Neural cell (in vitro differentiated cells): Measurements from ENCODE around the gene GAS7.

Source experiments
- CTCF ChIP-seq: fragments of 450-650 bp; IDR thresholded peaks from 2 replicates; pipeline ENCODE4 v1.5.1; 2014; ENCODE audit warnings: antibody characterized with exemption, mild to moderate bottlenecking, moderate library complexity; ENCODE audit not compliant: poor library complexity, severe bottlenecking
- TAF1 ChIP-seq: IDR thresholded peaks from 2 replicates; pipeline ENCODE4 v1.6.1; 2012; ENCODE audit warnings: low read depth

- TF ChIP-seq CTCF: no peak
- TF ChIP-seq TAF1: no peak
These were observed 135.6 kb downstream of the GAS7 start for GRCh38 chr17:10062691-10063385.
